Measurements from ENCODE around the gene ELAC2. TPM values are rescaled to one million over a fixed set of nuclear protein-coding genes. Genes with fewer than 3 reads are reported as not detected.

ELAC2 gene
- total RNA-seq, 4 donors from 2014 or later = 54.8 to 87.8 (median 62.6) TPM

DNA sequence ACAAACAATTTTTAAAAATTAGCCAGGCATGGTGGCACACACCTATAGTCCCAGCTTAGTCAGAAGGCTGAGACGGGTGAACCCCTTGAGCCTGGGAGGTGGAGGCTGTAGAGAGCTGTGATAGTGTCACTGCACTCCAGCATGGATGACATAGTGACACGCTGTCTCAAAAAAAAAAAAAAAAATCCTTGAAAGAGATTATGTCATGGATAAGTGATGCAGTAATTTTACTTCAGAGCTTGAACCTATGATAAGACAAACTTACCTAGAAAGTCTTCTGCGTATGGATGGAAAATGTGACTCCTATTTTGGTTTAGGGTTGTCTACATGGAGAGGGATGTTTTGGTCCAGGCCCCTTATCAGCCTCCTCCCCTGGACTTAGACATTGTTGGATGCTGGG is 51.8 kb downstream of the ELAC2 start:
- H3K4me3 ChIP-seq = no peak overlapping the region
- no peak overlapping the region for H3K27ac ChIP-seq
- H3K27me3 ChIP-seq = no peaks in the 10 kb centered on the region
- H3K4me1 ChIP-seq = no peaks in the 10 kb centered on the region
- WGBS, 2 donors = 68 to 80% methylated on average over 3 of the region's 3 CpGs
- intact Hi-C loops (cut with DNase I) = no loop called here
- TF ChIP-seq, protein P1, sequence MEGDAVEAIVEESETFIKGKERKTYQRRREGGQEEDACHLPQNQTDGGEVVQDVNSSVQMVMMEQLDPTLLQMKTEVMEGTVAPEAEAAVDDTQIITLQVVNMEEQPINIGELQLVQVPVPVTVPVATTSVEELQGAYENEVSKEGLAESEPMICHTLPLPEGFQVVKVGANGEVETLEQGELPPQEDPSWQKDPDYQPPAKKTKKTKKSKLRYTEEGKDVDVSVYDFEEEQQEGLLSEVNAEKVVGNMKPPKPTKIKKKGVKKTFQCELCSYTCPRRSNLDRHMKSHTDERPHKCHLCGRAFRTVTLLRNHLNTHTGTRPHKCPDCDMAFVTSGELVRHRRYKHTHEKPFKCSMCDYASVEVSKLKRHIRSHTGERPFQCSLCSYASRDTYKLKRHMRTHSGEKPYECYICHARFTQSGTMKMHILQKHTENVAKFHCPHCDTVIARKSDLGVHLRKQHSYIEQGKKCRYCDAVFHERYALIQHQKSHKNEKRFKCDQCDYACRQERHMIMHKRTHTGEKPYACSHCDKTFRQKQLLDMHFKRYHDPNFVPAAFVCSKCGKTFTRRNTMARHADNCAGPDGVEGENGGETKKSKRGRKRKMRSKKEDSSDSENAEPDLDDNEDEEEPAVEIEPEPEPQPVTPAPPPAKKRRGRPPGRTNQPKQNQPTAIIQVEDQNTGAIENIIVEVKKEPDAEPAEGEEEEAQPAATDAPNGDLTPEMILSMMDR (IDR thresholded peaks at IDR 0.05) = no peak
- TF ChIP-seq POLR2A (IDR thresholded peaks at IDR 0.05) = no peak
- no peak for DNase-seq
- H3K9me3 ChIP-seq = no peaks in the 10 kb centered on the region
- H3K36me3 ChIP-seq = no peaks in the 10 kb centered on the region

DNA sequence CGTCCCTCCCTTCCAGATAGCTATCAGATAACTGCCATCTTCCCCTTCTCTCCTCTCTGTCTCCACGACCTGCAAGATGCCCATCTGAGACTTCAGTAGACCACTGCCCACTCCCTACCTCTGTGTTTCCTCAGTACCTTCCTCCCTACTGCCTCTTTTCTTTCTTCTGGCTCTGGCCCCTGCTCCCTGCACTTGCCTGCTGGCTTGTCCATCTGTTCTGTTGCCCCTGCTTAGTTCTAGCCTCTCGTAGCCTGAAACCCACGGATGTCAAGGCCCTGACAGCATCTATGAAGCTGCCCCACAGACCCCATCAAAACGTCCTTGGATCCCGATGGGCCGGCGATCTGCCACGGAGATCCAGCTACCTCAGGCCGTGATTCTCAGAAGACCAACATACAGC is 53.0 kb downstream of the ELAC2 start:
- no peak for TF ChIP-seq POLR2A (IDR thresholded peaks at IDR 0.05)
- TF ChIP-seq, protein P1 (IDR thresholded peaks at IDR 0.05) = no peak
- Histone ChIP-seq H3K36me3 (no peaks in the 10 kb centered on the region), H3K4me3 (no peak overlapping the region), H3K27ac (no peak overlapping the region), H3K4me1 (no peaks in the 10 kb centered on the region), H3K9me3 (no peaks in the 10 kb centered on the region), H3K27me3 (no peaks in the 10 kb centered on the region)
- intact Hi-C loops (cut with DNase I) = no loop called here
- 72 to 84% methylated on average over 9 to 10 of the region's 10 CpGs for WGBS, 2 donors
- DNase-seq = no peak

DNA sequence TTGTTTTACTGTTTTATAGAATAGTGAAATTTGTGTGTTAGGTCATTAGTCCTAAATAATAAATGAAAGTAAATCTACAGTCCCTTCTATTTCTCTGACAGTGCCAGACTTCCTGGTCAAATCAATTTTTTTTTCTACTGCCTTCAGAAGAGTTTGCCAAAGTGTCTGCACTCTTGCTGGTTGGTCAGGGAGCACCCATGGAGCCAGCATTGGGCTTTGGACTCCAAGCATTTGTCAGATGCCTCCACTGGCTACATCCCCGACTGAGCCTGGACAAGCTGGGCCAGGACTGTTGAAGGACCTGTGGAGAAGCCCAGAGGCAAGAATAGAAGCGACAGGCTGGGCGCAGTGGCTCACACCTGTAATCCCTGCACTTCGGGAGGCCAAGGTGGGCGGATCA is 53.7 kb downstream of the ELAC2 start:
- WGBS, 2 donors = 89% methylated on average over 4 of the region's 5 CpGs; no CpG with 5 or more reads in 1 of the 2 donors
- no peaks in the 10 kb centered on the region for H3K9me3 ChIP-seq
- DNase-seq = no peak
- intact Hi-C loops (cut with DNase I) = no loop called here
- TF ChIP-seq, protein P1 (IDR thresholded peaks at IDR 0.05) = no peak
- no peak for TF ChIP-seq POLR2A (IDR thresholded peaks at IDR 0.05)
- no peak overlapping the region for H3K27ac ChIP-seq
- no peak overlapping the region for H3K4me3 ChIP-seq
- H3K36me3 ChIP-seq = no peaks in the 10 kb centered on the region
- H3K4me1 ChIP-seq = no peaks in the 10 kb centered on the region
- H3K27me3 ChIP-seq = no peaks in the 10 kb centered on the region

DNA sequence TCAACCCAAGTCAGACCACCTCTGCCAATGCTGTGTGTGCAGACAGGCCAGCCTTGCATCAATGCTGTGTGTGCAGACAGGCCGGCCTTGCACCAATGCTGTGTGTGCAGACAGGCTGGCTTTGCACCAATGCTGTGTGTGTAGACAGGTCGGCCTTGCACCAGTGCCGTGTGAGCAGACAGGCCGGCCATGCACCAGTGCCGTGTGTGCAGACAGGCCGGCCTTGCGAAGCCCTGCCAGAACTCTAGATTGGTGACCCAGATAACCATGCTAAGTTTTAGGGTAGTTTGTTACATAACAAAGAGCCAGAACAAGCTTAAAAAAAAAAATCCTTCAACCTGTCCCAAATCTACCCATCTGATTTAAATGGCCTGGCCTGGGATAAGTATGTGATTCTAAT is 54.3 kb downstream of the ELAC2 start:
- Histone ChIP-seq H3K36me3 (no peaks in the 10 kb centered on the region), H3K9me3 (no peaks in the 10 kb centered on the region), H3K4me1 (no peaks in the 10 kb centered on the region), H3K27me3 (no peaks in the 10 kb centered on the region), H3K4me3 (no peak overlapping the region), H3K27ac (no peak overlapping the region)
- TF ChIP-seq, protein P1 (IDR thresholded peaks at IDR 0.05) = no peak
- TF ChIP-seq POLR2A (IDR thresholded peaks at IDR 0.05) = no peak
- intact Hi-C loops (cut with DNase I) = no loop called here
- no peak for DNase-seq
- 100% methylated on average over 1 of the region's 7 CpGs; no CpG with 5 or more reads in 1 of the 2 donors for WGBS, 2 donors

DNA sequence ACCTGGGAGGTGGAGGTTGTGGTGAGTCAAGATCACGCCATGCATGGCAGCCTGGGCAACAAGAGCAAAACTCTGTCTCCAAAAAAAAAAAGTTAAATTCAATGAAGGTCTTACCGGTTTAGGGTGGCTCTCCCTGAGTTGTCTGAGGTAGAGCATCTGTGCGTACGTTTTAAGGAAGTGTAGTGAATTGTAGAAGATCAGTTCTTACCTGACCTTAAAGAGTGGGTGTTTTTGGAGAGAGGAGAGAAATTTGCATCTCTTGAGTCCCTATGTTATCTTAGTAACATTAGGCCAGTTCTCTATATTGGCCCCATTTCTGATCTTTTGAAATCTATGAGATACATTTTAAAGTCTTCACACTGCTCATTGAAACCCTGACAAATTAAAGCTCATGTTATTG is 56.2 kb downstream of the ELAC2 start:
- peaks cover 0 to 10% (median 0%) of the 10 kb centered on the region in 3 donors for H3K36me3 ChIP-seq
- intact Hi-C loops (cut with DNase I) = no loop called here
- no peaks in the 10 kb centered on the region for H3K27me3 ChIP-seq
- no peak overlapping the region for H3K27ac ChIP-seq
- WGBS, 2 donors = 83 to 90% methylated on average over 4 of the region's 4 CpGs
- no peak for DNase-seq
- TF ChIP-seq POLR2A (IDR thresholded peaks at IDR 0.05) = no peak
- TF ChIP-seq, protein P1 (IDR thresholded peaks at IDR 0.05) = no peak
- H3K9me3 ChIP-seq = peaks cover 0 to 7% (median 0%) of the 10 kb centered on the region in 3 donors
- no peaks in the 10 kb centered on the region for H3K4me1 ChIP-seq
- H3K4me3 ChIP-seq = no peak overlapping the region
